ENCODE results near the gene PNPLA7.
"Not testable (repeated sequence)": the region's sequence is repeated elsewhere in the genome, so short reads cannot be mapped to it uniquely, and the experiment has no call there.

PNPLA7 gene

DNA sequence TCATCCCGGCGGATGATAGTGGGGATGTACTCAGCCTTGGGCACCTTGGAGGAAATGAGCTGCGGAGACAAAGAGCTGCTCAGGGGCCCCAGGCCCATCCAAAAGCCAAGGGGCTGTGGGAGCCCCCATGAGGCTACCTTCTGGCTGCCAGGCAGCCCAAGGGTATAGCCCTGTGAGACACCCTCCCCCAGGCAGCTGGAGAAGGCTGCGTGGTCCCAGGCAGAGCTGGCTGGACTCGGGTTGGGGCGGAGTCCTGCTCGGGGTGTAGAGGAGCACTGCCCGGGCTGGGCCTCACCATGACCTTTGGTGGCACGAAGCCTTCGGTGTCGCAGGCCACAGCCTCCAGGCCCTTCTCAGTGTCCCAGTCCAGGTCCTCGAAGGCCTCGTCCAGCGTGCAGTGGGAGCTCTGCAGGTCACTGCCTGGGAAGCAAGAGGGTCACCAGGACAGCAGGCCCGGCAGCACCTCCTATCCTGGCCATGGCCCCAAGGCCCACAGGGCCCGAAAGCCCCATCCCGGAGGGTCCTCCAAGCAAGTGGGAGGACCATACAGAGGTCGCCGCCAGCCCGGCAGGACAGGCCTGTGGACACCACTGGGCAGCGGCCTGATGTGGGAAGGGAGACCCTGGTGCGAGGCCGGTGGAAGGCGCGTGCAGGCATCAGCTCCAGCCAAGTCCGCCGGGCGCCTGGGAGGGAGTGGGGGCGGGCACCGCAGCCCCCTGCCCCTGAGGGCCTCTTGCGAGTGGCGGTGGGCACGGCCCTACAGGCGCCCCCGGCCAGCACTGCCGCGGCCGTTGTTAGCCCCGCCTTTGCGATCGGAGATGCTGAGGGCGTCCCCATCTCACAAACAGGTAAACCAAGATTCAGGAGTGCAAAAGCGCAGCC is 97.2 kb downstream of the PNPLA7 start:
- CTCF ChIA-PET, result interaction anchor here (1.0 kb wide), 1 partner anchor 56 kb away, joined by 4 read pairs; no protein-coding TSS in a partner anchor

DNA sequence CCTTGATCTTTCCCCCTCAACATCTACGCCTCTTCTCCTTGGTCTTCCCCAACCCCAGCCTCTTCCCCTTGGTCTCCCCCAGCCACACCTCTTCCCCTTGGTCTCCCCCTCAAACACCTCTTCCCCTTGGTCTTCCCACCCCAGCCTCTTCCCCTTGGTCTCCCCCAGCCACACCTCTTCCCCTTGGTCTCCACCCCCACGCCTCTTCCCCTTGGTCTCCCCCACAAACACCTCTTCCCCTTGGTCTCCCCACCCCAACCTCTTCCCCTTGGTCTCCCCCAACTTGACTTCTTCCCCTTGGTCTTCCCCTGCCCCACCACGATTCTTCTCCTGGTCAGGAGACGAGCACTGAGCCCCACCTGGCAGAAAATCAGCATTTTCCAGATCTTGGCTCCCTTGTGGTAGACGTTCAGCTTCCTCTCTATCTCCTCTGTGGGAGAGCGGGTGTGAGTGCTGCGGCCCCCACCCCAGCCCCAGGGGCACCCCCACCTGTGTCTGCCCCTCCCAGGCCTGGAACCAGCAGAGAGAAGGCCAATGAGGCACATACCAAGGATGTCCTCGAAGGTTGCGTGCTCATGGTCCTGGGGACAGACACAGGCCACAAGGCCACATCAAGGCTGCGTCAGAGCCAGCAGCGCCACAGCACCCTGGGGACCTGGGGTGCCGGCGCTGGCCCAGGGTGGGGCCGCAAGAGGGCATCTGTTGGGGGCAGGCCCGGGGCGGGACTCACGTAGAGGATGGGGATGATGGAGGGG is 98.0 kb downstream of the PNPLA7 start:
- TF ChIP-seq FOXA1 (IDR thresholded peaks at IDR 0.05) (no peak), LEF1 (IDR thresholded peaks at IDR 0.05; ENCODE audit: borderline replicate concordance) (no peak), HDGF (IDR thresholded peaks at IDR 0.05; ENCODE audit: borderline replicate concordance) (no peak), ELF4 (IDR thresholded peaks at IDR 0.05) (no peak), BHLHE40 (IDR thresholded peaks at IDR 0.05; ENCODE audit: borderline replicate concordance) (no peak), SUZ12 (IDR thresholded peaks at IDR 0.05) (no peak)

More for the DNA sequence above, 97.2 kb downstream of the PNPLA7 start:
- no peak for DNase-seq (ENCODE audit: extremely low spot score)
- TF ChIP-seq FOXA1 (IDR thresholded peaks at IDR 0.05), result no peak
- TF ChIP-seq ARNT (IDR thresholded peaks at IDR 0.05), result no peak
- no peak for TF ChIP-seq L3MBTL2 (conservative IDR thresholded peaks at IDR 0.05)
- no peak for TF ChIP-seq FOXK2 (IDR thresholded peaks at IDR 0.05)
- TF ChIP-seq SUZ12 (IDR thresholded peaks at IDR 0.05), result no peak
- no peak for TF ChIP-seq HDGF (IDR thresholded peaks at IDR 0.05; ENCODE audit: borderline replicate concordance)
- TF ChIP-seq ZNF384 (IDR thresholded peaks at IDR 0.05), result no peak
- no peak for TF ChIP-seq TARDBP (IDR thresholded peaks at IDR 0.05)
- POLR2A ChIA-PET, result no interaction called here

DNA sequence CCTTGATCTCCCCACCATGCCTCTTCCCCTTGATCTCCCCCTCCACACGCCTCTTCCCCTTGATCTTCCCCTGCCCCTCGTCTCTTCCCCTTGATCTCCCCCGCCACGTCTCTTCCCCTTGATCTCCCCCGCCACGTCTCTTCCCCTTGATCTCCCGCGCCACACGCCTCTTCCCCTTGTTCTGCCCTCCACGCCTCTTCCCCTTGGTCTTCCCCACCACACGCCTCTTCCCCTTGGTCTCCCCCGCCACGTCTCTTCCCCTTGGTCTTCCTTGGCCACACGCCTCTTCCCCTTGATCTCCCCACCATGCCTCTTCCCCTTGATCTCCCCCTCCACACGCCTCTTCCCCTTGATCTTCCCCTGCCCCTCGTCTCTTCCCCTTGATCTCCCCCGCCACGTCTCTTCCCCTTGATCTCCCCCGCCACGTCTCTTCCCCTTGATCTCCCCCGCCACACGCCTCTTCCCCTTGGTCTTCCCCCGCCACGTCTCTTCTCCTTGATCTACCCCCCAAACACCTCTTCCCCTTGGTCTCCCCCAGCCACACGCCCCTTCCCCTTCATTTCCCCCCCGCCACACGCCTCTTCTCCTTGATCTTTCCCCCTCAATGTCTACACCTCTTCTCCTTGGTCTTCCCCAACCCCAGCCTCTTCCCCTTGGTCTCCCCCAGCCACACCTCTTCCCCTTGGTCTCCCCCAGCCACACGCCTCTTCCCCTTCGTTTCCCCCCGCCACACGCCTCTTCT is 98.8 kb downstream of the PNPLA7 start:
- CTCF ChIA-PET, POLR2A ChIA-PET: not testable (repeated sequence)

More for the DNA sequence above, 98.0 kb downstream of the PNPLA7 start:
- ChIA-PET POLR2A (no interaction called here), CTCF (no interaction called here)
- DNase-seq (ENCODE audit: extremely low spot score), result no peak

DNA sequence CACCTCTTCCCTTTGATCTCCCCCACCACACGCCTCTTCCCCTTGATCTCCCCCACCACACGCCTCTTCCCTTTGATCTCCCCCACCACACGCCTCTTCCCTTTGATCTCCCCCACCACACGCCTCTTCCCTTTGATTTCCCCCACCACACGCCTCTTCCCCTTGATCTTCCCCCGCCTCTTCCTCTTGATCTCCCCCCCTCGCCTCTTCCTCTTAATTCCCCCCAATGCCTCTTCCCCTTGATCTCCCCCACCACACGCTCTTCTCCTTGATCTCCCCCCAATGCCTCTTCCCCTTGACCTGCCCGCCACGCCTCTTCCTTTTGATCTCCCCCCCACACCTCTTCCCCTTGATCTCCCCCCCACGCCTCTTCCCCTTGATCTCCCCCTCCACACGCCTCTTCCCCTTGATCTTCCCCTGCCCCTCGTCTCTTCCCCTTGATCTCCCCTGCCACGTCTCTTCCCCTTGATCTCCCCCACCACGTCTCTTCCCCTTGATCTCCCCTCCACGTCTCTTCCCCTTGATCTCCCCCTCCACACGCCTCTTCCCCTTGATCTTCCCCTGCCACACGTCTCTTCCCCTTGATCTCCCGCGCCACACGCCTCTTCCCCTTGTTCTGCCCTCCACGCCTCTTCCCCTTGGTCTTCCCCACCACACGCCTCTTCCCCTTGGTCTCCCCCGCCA is 99.5 kb downstream of the PNPLA7 start:
- DNase-seq (ENCODE audit: extremely low spot score); POLR2A ChIA-PET; CTCF ChIA-PET: not testable (repeated sequence)

More for the DNA sequence above, 98.8 kb downstream of the PNPLA7 start:
- DNase-seq (ENCODE audit: extremely low spot score), result not testable (repeated sequence)

DNA sequence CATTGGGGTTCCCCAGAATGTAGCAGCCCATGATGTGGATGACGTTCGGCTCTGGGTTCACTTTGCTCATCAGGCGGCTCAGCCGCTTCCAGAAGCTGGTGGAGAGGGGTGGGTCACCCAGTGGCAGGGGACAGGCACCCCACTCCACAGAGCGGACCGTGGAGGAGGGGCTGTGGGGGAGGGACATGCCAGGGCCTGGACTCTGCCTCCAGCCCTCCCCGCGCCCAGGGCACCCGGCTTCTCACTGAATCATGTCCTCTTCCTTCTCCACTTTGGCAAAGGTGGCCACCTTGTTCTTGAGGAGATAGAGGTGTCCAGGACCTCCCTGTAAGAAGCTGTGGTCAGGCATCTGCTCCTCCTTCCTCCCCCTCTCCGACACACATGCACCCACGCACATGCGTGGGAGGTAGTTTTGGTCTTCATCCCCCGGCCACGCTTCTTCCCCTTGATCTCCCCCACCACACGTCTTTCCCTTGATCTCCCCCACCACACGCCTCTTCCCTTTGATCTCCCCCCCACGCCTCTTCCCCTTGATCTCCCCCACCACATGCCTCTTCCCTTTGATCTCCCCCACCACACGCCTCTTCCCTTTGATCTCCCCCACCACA is 100.2 kb downstream of the PNPLA7 start:
- no peak for DNase-seq (ENCODE audit: extremely low spot score)
- ChIA-PET CTCF (no interaction called here), POLR2A (no interaction called here)
- TF ChIP-seq CTBP1 (IDR thresholded peaks at IDR 0.05; ENCODE audit: borderline replicate concordance) (no peak), ARNT (IDR thresholded peaks at IDR 0.05) (no peak), NFRKB (IDR thresholded peaks at IDR 0.05) (no peak), FOXM1 (IDR thresholded peaks at IDR 0.05; ENCODE audit: borderline replicate concordance) (no peak)

DNA sequence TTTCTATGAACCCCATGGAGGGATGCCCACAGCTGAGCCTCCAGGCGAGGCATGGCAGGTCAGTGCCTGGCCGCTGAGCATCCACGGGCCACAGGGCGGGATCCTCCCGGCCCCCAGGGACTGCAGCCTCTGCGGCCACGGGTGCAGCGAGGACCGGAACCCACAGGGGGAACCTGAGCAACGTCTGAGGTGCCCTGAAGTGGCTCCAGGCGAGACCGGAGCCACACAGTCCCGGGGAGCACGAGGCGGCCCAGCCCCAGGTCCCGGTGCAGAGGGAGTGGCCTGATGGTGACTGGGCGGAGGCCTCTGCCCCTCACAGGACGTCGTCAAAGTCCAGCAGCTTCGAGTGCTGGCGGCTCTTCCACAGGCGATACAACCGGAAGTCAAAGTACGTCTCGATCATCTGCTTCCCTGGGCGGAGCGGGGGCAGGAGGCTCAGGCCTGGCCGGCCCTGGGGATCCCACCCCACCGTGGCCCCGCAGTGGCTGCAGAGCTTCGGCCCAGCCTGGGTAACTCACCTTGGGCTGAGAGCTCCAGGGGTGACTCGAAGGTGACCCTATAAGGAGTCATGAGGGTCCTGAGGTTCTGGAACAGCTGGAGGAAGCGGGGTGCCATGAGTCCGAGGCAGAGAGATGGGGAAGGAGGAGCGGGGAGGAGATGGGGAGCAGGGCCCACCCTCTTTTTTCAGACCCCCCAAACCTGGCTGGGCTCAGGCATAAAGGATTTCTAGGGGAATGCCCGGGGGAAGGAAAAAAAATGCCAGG is 100.9 kb downstream of the PNPLA7 start:
- POLR2A ChIA-PET, result no interaction called here
- DNase-seq (ENCODE audit: extremely low spot score), result no peak
- CTCF ChIA-PET, result no interaction called here
- TF ChIP-seq NFRKB (IDR thresholded peaks at IDR 0.05) (no peak), FOXA1 (IDR thresholded peaks at IDR 0.05) (no peak), ARNT (IDR thresholded peaks at IDR 0.05) (no peak), CTBP1 (IDR thresholded peaks at IDR 0.05; ENCODE audit: borderline replicate concordance) (no peak), HDGF (IDR thresholded peaks at IDR 0.05; ENCODE audit: borderline replicate concordance) (no peak), ELF4 (IDR thresholded peaks at IDR 0.05) (no peak), ZNF384 (IDR thresholded peaks at IDR 0.05) (no peak), SP1 (IDR thresholded peaks at IDR 0.05) (no peak), L3MBTL2 (conservative IDR thresholded peaks at IDR 0.05) (no peak), FOXK2 (IDR thresholded peaks at IDR 0.05) (no peak), TARDBP (IDR thresholded peaks at IDR 0.05) (no peak), FOXM1 (IDR thresholded peaks at IDR 0.05; ENCODE audit: borderline replicate concordance) (no peak), SUZ12 (IDR thresholded peaks at IDR 0.05) (no peak), BHLHE40 (IDR thresholded peaks at IDR 0.05; ENCODE audit: borderline replicate concordance) (no peak), LEF1 (IDR thresholded peaks at IDR 0.05; ENCODE audit: borderline replicate concordance) (no peak)
- TF ChIP-seq, protein P1, sequence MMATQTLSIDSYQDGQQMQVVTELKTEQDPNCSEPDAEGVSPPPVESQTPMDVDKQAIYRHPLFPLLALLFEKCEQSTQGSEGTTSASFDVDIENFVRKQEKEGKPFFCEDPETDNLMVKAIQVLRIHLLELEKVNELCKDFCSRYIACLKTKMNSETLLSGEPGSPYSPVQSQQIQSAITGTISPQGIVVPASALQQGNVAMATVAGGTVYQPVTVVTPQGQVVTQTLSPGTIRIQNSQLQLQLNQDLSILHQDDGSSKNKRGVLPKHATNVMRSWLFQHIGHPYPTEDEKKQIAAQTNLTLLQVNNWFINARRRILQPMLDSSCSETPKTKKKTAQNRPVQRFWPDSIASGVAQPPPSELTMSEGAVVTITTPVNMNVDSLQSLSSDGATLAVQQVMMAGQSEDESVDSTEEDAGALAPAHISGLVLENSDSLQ (IDR thresholded peaks at IDR 0.05), result no peak

Measured in HEK293T (cell line).